HEK293 (cell line): ENCODE results near the gene SPATA12.

Experiments
- CTCF ChIA-PET: fragments of 350-600 bp; formaldehyde crosslinking; extraction: SDS; loops from one replicate; lab custom pipeline; 2021; ENCODE audit warnings: antibody characterized with exemption; lab: Yijun Ruan, JAX
- POLR2A ChIA-PET: fragments of 300-600 bp; formaldehyde crosslinking; extraction: SDS; loops from one replicate; lab custom pipeline; 2020; ENCODE audit warnings: antibody characterized with exemption, inconsistent platforms; lab: Yijun Ruan, JAX
- H3K27ac ChIP-seq: fragments of 200-500 bp; sonication (Bioruptor generic); 2 replicates; pipeline ENCODE4 v1.5.1; 2014; ENCODE audit warnings: low read depth, low read length, control low read depth, inconsistent platforms; ENCODE audit errors: extremely low read depth
- H3K36me3 ChIP-seq, 2 experiments: fragments of 200-500 bp in 1 of 2; sonication (Bioruptor generic) in 1 of 2; 1 replicate in 1 of 2; 2 replicates in 1 of 2; pipeline ENCODE4 v1.5.1; 2014 to 2017; ENCODE audit warnings: inconsistent platforms in 2 of 2, low read length in 2 of 2; ENCODE audit not compliant: control insufficient read depth in 2 of 2, insufficient read depth in 1 of 2
- H3K4me1 ChIP-seq: fragments of 200-500 bp; sonication (Bioruptor generic); 2 replicates; pipeline ENCODE4 v1.5.1; 2014; ENCODE audit warnings: mild to moderate bottlenecking, low read length, inconsistent platforms; ENCODE audit not compliant: control insufficient read depth, insufficient read depth
- H3K4me3 ChIP-seq: 2 replicates; pipeline ENCODE4 v1.5.1; 2011; ENCODE audit warnings: low read depth, mild to moderate bottlenecking, control low read depth, low read length, moderate library complexity
- H3K9me3 ChIP-seq: fragments of 200-500 bp; sonication (Bioruptor generic); 2 replicates; pipeline ENCODE4 v1.5.1; 2014; ENCODE audit warnings: low read depth, low read length, inconsistent platforms; ENCODE audit not compliant: control insufficient read depth, insufficient read depth
- HOXD13 ChIP-seq: sonication (generic); formaldehyde crosslinking; IDR thresholded peaks from 2 replicates; pipeline ENCODE4 v1.8.0; 2022; ENCODE audit warnings: missing genetic modification reagents, borderline replicate concordance
- MZF1 ChIP-seq: fragments of 450-650 bp; formaldehyde crosslinking; IDR thresholded peaks from 2 replicates; pipeline ENCODE4 v1.5.1; 2017; ENCODE audit warnings: missing biosample characterization, missing genetic modification characterization, borderline replicate concordance
- PRDM10 ChIP-seq: fragments of 450-650 bp; formaldehyde crosslinking; IDR thresholded peaks from 2 replicates; pipeline ENCODE4 v1.5.1; 2016; ENCODE audit warnings: missing biosample characterization, missing genetic modification characterization
- REST ChIP-seq: fragments of 450-650 bp; formaldehyde crosslinking; IDR thresholded peaks from 2 replicates; pipeline ENCODE4 v1.5.1; 2016; ENCODE audit warnings: missing biosample characterization, missing genetic modification characterization
- ZBTB8A ChIP-seq: fragments of 450-650 bp; formaldehyde crosslinking; IDR thresholded peaks from 2 replicates; pipeline ENCODE4 v1.5.1; 2016; ENCODE audit warnings: missing biosample characterization, missing genetic modification characterization
- ZEB2 ChIP-seq: fragments of 450-650 bp; formaldehyde crosslinking; IDR thresholded peaks from 2 replicates; pipeline ENCODE4 v1.5.1; 2016; ENCODE audit warnings: missing biosample characterization, missing genetic modification characterization
- ZFHX2 ChIP-seq: fragments of 450-650 bp; formaldehyde crosslinking; conservative IDR thresholded peaks from 2 replicates; pipeline ENCODE4 v1.5.1; 2016; ENCODE audit warnings: missing biosample characterization, missing genetic modification characterization
- ZIC2 ChIP-seq: fragments of 450-650 bp; formaldehyde crosslinking; IDR thresholded peaks from 2 replicates; pipeline ENCODE4 v1.5.1; 2016; ENCODE audit warnings: missing biosample characterization, missing genetic modification characterization
- ZNF157 ChIP-seq: fragments of 450-650 bp; formaldehyde crosslinking; IDR thresholded peaks from 2 replicates; pipeline ENCODE4 v1.5.1; 2016; ENCODE audit warnings: missing biosample characterization, missing genetic modification characterization
- ZNF175 ChIP-seq: fragments of 450-650 bp; formaldehyde crosslinking; IDR thresholded peaks from 2 replicates; pipeline ENCODE4 v1.5.1; 2016; ENCODE audit warnings: missing biosample characterization, missing genetic modification characterization
- ZNF202 ChIP-seq: fragments of 450-650 bp; formaldehyde crosslinking; IDR thresholded peaks from 2 replicates; pipeline ENCODE4 v1.5.1; 2016; ENCODE audit warnings: missing biosample characterization, missing genetic modification characterization, borderline replicate concordance
- ZNF214 ChIP-seq: fragments of 450-650 bp; formaldehyde crosslinking; IDR thresholded peaks from 2 replicates; pipeline ENCODE4 v1.5.1; 2017; ENCODE audit warnings: missing biosample characterization, mild to moderate bottlenecking, missing genetic modification characterization, borderline replicate concordance
- ZNF341 ChIP-seq: fragments of 450-650 bp; formaldehyde crosslinking; IDR thresholded peaks from 2 replicates; pipeline ENCODE4; 2016; ENCODE audit warnings: low read depth, missing biosample characterization, missing genetic modification characterization
- ZNF398 ChIP-seq: fragments of 450-650 bp; formaldehyde crosslinking; IDR thresholded peaks from 2 replicates; pipeline ENCODE4 v1.5.1; 2017; ENCODE audit warnings: missing biosample characterization, missing genetic modification characterization
- ZNF404 ChIP-seq: fragments of 450-650 bp; formaldehyde crosslinking; IDR thresholded peaks from 2 replicates; pipeline ENCODE4 v1.5.1; 2017; ENCODE audit warnings: missing biosample characterization, missing genetic modification characterization
- ZNF501 ChIP-seq: fragments of 450-650 bp; formaldehyde crosslinking; IDR thresholded peaks from 2 replicates; pipeline ENCODE4 v1.5.1; 2016; ENCODE audit warnings: missing biosample characterization, missing genetic modification characterization
- ZNF514 ChIP-seq: fragments of 450-650 bp; formaldehyde crosslinking; IDR thresholded peaks from 2 replicates; pipeline ENCODE4 v1.5.1; 2016; ENCODE audit warnings: missing biosample characterization, missing genetic modification characterization
- ZNF518A ChIP-seq: fragments of 450-650 bp; formaldehyde crosslinking; conservative IDR thresholded peaks from 2 replicates; pipeline ENCODE4 v1.5.1; 2016; ENCODE audit warnings: low read depth, missing biosample characterization, missing genetic modification characterization
- ZNF555 ChIP-seq: fragments of 450-650 bp; formaldehyde crosslinking; conservative IDR thresholded peaks from 2 replicates; pipeline ENCODE4 v1.5.1; 2017; ENCODE audit warnings: missing biosample characterization, mild to moderate bottlenecking, missing genetic modification characterization, inconsistent platforms
- ZNF600 ChIP-seq: fragments of 450-650 bp; formaldehyde crosslinking; IDR thresholded peaks from 2 replicates; pipeline ENCODE4 v1.5.1; 2016; ENCODE audit warnings: missing biosample characterization, missing genetic modification characterization
- ZNF692 ChIP-seq: fragments of 450-650 bp; formaldehyde crosslinking; IDR thresholded peaks from 2 replicates; pipeline ENCODE4 v1.5.1; 2016; ENCODE audit warnings: missing biosample characterization, missing genetic modification characterization

SPATA12 gene

GRCh38 chr3:57012847-57013246 lies 47.6 kb upstream of the SPATA12 start (continued):
- TF ChIP-seq ZNF600 (tag by site-specific recombination) (no peak), ZNF555 (tag by site-specific recombination) (no peak), ZNF398 (tag by site-specific recombination) (no peak), ZFHX2 (tag by site-specific recombination) (no peak), ZIC2 (tag by site-specific recombination) (no peak), REST (tag by site-specific recombination) (no peak)

- Histone ChIP-seq H3K4me3 (no peak overlapping the region), H3K9me3 (no peaks in the 10 kb centered on the region), H3K4me1 (peaks cover 11% of the 10 kb centered on the region), H3K27ac (peak overlapping the region; percentile 88), H3K36me3 (no peaks in the 10 kb centered on the region)
- CTCF ChIA-PET, result interaction anchor here (0.6 kb wide), 1 partner anchor 20 kb away, joined by 4 read pairs; no protein-coding TSS in a partner anchor
- POLR2A ChIA-PET, result no interaction called here
- peak; percentile 52; the same call in 1 of the 2 replicates for TF ChIP-seq PRDM10
- TF ChIP-seq ZNF175 (tag by site-specific recombination), result no peak
- no peak; the same call in 1 of the 2 replicates for TF ChIP-seq ZBTB8A (tag by site-specific recombination)
- TF ChIP-seq MZF1 (tag by site-specific recombination), result no peak
- TF ChIP-seq ZNF404, result no peak
- TF ChIP-seq ZNF341 (tag by site-specific recombination), result 0 out of 2 replicates have a peak, but pooled peaks have one; percentile 13
- no peak for TF ChIP-seq ZEB2 (tag by site-specific recombination)
- TF ChIP-seq ZNF157 (tag by site-specific recombination), result no peak
- TF ChIP-seq ZNF692 (tag by site-specific recombination), result no peak
- TF ChIP-seq ZNF202, result no peak
- no peak for TF ChIP-seq HOXD13
- TF ChIP-seq ZNF518A (tag by site-specific recombination), result 0 out of 2 replicates have a peak, but pooled peaks have one; percentile 4
- 0 out of 2 replicates have a peak, but pooled peaks have one; percentile 0 for TF ChIP-seq ZNF501 (tag by site-specific recombination)
- no peak for TF ChIP-seq ZFHX2 (tag by site-specific recombination)
- no peak for TF ChIP-seq ZNF214
- no peak for TF ChIP-seq ZNF514
These were observed 45.1 kb upstream of the SPATA12 start for GRCh38 chr3:57015350-57015729.
